Esophagus muscularis mucosa (tissue), 4 donors: ENCODE results near the gene H2AZ2.

ENCODE experiments used
- EP300 ChIP-seq: sonication (generic); formaldehyde crosslinking; IDR thresholded peaks from one replicate; pipeline ENCODE4 v1.6.1; 2017; ENCODE audit warnings: antibody characterized with exemption
- POLR2A ChIP-seq: fragments of 450-650 bp; IDR thresholded peaks from one replicate; pipeline ENCODE4 v1.6.1; 2017; ENCODE audit warnings: antibody characterized with exemption, moderate library complexity, mild to moderate bottlenecking, low read depth
- TF ChIP-seq, protein P1 (sequence below), 3 experiments: fragments of 200-600 bp in 2 of 3; fragments of 450-650 bp in 1 of 3; sonication (generic) in 2 of 3; IDR thresholded peaks; one replicate each; pipeline ENCODE4 v1.5.1; 2017 to 2019; ENCODE audit warnings: antibody characterized with exemption in 3 of 3, mild to moderate bottlenecking in 2 of 3, moderate library complexity in 1 of 3

DNA sequence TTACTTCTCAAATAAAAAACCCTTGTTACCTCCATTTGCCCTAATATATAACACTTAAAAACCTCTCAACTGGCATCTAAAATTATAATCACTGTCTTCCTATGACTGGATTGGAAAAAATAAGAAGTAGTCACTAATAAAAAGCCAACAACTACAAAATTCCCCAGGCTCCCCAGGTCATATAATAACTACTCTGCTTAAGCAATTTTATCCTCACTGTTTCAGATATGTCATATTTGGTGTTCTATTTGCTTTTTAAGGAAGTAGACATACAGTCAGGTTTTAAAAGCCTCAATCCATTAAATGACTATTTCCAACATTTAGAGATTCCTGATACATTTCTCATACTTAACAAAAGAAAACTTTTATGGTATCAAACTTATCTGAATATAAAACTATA lies 2.4 kb downstream of the H2AZ2 start:
- TF ChIP-seq, protein P1, sequence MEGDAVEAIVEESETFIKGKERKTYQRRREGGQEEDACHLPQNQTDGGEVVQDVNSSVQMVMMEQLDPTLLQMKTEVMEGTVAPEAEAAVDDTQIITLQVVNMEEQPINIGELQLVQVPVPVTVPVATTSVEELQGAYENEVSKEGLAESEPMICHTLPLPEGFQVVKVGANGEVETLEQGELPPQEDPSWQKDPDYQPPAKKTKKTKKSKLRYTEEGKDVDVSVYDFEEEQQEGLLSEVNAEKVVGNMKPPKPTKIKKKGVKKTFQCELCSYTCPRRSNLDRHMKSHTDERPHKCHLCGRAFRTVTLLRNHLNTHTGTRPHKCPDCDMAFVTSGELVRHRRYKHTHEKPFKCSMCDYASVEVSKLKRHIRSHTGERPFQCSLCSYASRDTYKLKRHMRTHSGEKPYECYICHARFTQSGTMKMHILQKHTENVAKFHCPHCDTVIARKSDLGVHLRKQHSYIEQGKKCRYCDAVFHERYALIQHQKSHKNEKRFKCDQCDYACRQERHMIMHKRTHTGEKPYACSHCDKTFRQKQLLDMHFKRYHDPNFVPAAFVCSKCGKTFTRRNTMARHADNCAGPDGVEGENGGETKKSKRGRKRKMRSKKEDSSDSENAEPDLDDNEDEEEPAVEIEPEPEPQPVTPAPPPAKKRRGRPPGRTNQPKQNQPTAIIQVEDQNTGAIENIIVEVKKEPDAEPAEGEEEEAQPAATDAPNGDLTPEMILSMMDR (IDR thresholded peaks at IDR 0.05) = no peak
- TF ChIP-seq POLR2A = no peak
- no peak for TF ChIP-seq EP300
